GM19240 (cell line): ENCODE data around the gene FKRP.
A peak's percentile ranks its signal among the peaks of the same experiment; 100 is the strongest.
"Not testable (repeated sequence)": the region's sequence is repeated elsewhere in the genome, so short reads cannot be mapped to it uniquely, and the experiment has no call there.

ENCODE experiments used
- DNase-seq: peaks from one replicate; pipeline ENCODE4 v3.0.0; 2011; ENCODE audit warnings: low spot score; ENCODE audit not compliant: insufficient read length

Gene FKRP

GRCh38 chr19:46756544-46756888 lies 10.7 kb downstream of the FKRP start:
- no peak for DNase-seq

- no peak for DNase-seq
These were observed 13.3 kb downstream of the FKRP start for GRCh38 chr19:46759206-46759605.

- no peak for DNase-seq
These were observed 14.0 kb downstream of the FKRP start for GRCh38 chr19:46759817-46760333.

- no peak for DNase-seq
These were observed 14.5 kb downstream of the FKRP start for GRCh38 chr19:46760363-46760762.

GRCh38 chr19:46760897-46761296 lies 15.0 kb downstream of the FKRP start:
- not testable (repeated sequence) for DNase-seq

GRCh38 chr19:46761418-46761831 lies 15.6 kb downstream of the FKRP start:
- no peak for DNase-seq

GRCh38 chr19:46762245-46762890 lies 16.5 kb downstream of the FKRP start:
- DNase-seq = no peak

GRCh38 chr19:46764817-46765291 lies 19.0 kb downstream of the FKRP start:
- DNase-seq = no peak

GRCh38 chr19:46766569-46767317 lies 20.9 kb downstream of the FKRP start:
- DNase-seq = no peak

GRCh38 chr19:46768746-46769145 lies 22.9 kb downstream of the FKRP start:
- DNase-seq = not testable (repeated sequence)

- DNase-seq = no peak
These were observed 26.5 kb downstream of the FKRP start for GRCh38 chr19:46772170-46773017.

GRCh38 chr19:46773018-46773399 lies 27.2 kb downstream of the FKRP start:
- DNase-seq = no peak

- no peak for DNase-seq
These were observed 29.9 kb downstream of the FKRP start for GRCh38 chr19:46775642-46776258.

- no peak for DNase-seq
These were observed 31.4 kb downstream of the FKRP start for GRCh38 chr19:46776927-46777911.

GRCh38 chr19:46777956-46778645 lies 32.2 kb downstream of the FKRP start:
- not testable (repeated sequence) for DNase-seq

GRCh38 chr19:46782355-46783019 lies 36.6 kb downstream of the FKRP start:
- DNase-seq = no peak

GRCh38 chr19:46783670-46784069 lies 37.8 kb downstream of the FKRP start:
- DNase-seq = no peak

- peak; percentile 78 for DNase-seq
These were observed 38.6 kb downstream of the FKRP start for GRCh38 chr19:46784262-46785053.
